GM21529 (cell line): Measurements from ENCODE around the gene HIPK3.

Source experiments
- ATAC-seq: cut with Tn5 transposase; IDR thresholded peaks from one replicate; pipeline ENCODE4 v1.9.1; 2021; ENCODE audit not compliant: unreplicated experiment

The HIPK3 gene

GRCh38 chr11:33388793-33389525, 131.8 kb downstream of the HIPK3 start:
- ATAC-seq: no peak

- ATAC-seq: peak; percentile 62
Observed at GRCh38 chr11:33389635-33390034, 132.5 kb downstream of the HIPK3 start.

- no peak for ATAC-seq
Observed at GRCh38 chr11:33390944-33391892, 134.0 kb downstream of the HIPK3 start.

- no peak for ATAC-seq
Observed at GRCh38 chr11:33391893-33392251, 134.7 kb downstream of the HIPK3 start.

GRCh38 chr11:33394431-33395109, 137.4 kb downstream of the HIPK3 start:
- ATAC-seq: no peak

- no peak for ATAC-seq
Observed at GRCh38 chr11:33396361-33396760, 139.2 kb downstream of the HIPK3 start.

GRCh38 chr11:33399421-33399820, 142.2 kb downstream of the HIPK3 start:
- ATAC-seq: no peak

GRCh38 chr11:33402066-33402465, 144.9 kb downstream of the HIPK3 start:
- ATAC-seq: no peak

GRCh38 chr11:33403344-33403743, 146.2 kb downstream of the HIPK3 start:
- no peak for ATAC-seq

- ATAC-seq: no peak
Observed at GRCh38 chr11:33405834-33406602, 148.8 kb downstream of the HIPK3 start.
